Activated CD4-positive, alpha-beta T cell treated with anti-CD3 and anti-CD28 coated beads, Interleukin-2, amount 10 ng/mL, durations not matched to agents 24 days and 14 days (primary cell): ENCODE measurements around the gene MTX1. TPM values are rescaled to one million over a fixed set of nuclear protein-coding genes. Genes with fewer than 3 reads are reported as not detected.
"Not testable (repeated sequence)": the region's sequence is repeated elsewhere in the genome, so short reads cannot be mapped to it uniquely, and the experiment has no call there.

ENCODE experiments used
- DNase-seq: peaks from one replicate; pipeline ENCODE4 v3.0.0; 2022
- H3K27ac Mint-ChIP-seq: one replicate; pipeline ENCODE4 v1.8.0; 2022; ENCODE audit warnings: mild to moderate bottlenecking, mixed read lengths
- H3K27me3 Mint-ChIP-seq: one replicate; pipeline ENCODE4 v1.8.0; 2022; ENCODE audit warnings: mixed read lengths
- H3K36me3 Mint-ChIP-seq: one replicate; pipeline ENCODE4 v1.8.0; 2022; ENCODE audit warnings: low read depth, mild to moderate bottlenecking, mixed read lengths
- H3K4me1 Mint-ChIP-seq: one replicate; pipeline ENCODE4 v1.8.0; 2021; ENCODE audit warnings: mixed read lengths
- H3K4me3 Mint-ChIP-seq: one replicate; pipeline ENCODE4 v1.8.0; 2022; ENCODE audit warnings: mild to moderate bottlenecking, moderate library complexity, mixed read lengths
- H3K9me3 Mint-ChIP-seq: one replicate; pipeline ENCODE4 v1.8.0; 2021; ENCODE audit warnings: mixed read lengths
- intact Hi-C: fragments of 100-400 bp; cut with micrococcal nuclease; formaldehyde crosslinking; loops from one replicate; pipeline ENCODE4 v1.15.1; 2023
- total RNA-seq: library from RNA; stranded (reverse); gene quantifications from 2 replicates; pipeline ENCODE4 v1.2.3, GENCODE V29; 2022

Gene MTX1
- total RNA-seq, 1 donor from 2014 or later, result 64.7 TPM

DNA sequence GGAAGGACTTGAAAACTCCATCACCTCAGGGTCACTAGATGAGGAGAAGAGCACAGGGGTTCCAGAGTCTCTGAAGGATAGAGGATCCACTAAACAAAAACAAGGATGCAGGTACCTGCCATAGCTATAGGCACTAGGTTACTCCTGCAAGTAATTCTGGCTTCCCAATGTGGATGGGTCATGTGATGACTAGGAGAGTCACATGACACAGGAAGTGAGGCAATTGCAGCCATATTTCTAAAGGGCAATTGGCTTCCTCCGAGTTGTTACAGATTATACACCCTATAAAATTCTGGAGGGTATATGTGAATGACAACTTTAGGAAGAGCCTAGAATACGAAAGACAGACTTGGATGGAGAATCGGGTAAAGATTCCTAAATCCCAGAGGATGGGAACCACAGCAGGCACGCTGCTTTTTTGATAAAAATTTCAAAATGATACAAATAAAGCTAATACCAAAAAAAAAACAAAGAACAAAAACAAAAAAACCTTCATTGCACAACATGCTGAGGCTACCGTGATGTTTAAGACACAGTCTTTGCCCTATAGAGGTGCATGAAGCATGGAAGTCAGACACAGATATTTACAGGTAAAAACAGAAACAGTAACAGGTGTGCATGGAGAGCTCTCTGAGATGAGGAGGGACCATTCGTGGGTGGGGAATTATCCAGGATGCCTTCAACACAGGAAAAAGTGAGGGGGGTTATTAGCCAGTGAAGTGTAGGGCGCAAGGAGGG is 10.5 kb downstream of the MTX1 start:
- Mint-ChIP-seq H3K4me3 (peak overlapping the region; percentile 51), H3K27ac (peak overlapping the region; percentile 85), H3K36me3 (peaks cover 11% of the 10 kb centered on the region), H3K4me1 (peaks cover 24% of the 10 kb centered on the region), H3K27me3 (no peaks in the 10 kb centered on the region), H3K9me3 (no peaks in the 10 kb centered on the region)
- DNase-seq, result peak; percentile 84
- intact Hi-C loops, result loop anchor here (1.0 to 2.0 kb wide), 2 partner anchors 8 to 22 kb away; a partner anchor contains a TSS

DNA sequence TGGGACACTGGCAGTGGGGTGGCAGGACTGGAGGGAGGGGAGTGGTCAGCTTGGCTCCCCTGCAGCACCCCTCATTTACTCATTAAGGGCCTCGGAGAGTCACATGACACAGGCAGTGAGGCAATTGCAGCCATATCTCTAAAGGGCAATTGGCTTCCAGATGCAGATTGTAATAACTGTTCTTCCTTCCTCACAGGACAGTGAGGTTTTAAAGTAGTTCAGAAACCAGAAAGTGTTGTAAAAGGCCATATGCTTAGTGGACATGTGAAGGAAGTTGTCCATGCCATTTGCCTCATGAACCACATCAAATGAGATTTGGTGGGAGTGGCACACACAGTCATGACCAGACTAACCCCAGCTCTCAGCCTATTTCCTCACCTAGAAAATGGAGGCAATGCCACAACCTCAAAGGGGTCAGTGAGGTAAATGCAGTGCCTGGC is 11.1 kb downstream of the MTX1 start:
- Mint-ChIP-seq H3K4me3 (peak overlapping the region; percentile 51), H3K36me3 (peaks cover 15% of the 10 kb centered on the region), H3K27ac (peak overlapping the region; percentile 85), H3K9me3 (no peaks in the 10 kb centered on the region), H3K4me1 (peaks cover 26% of the 10 kb centered on the region), H3K27me3 (no peaks in the 10 kb centered on the region)
- peak; percentile 72 for DNase-seq
- intact Hi-C loops, result loop anchor here (1.0 to 2.0 kb wide), 2 partner anchors 8 to 21 kb away; a partner anchor contains a TSS

DNA sequence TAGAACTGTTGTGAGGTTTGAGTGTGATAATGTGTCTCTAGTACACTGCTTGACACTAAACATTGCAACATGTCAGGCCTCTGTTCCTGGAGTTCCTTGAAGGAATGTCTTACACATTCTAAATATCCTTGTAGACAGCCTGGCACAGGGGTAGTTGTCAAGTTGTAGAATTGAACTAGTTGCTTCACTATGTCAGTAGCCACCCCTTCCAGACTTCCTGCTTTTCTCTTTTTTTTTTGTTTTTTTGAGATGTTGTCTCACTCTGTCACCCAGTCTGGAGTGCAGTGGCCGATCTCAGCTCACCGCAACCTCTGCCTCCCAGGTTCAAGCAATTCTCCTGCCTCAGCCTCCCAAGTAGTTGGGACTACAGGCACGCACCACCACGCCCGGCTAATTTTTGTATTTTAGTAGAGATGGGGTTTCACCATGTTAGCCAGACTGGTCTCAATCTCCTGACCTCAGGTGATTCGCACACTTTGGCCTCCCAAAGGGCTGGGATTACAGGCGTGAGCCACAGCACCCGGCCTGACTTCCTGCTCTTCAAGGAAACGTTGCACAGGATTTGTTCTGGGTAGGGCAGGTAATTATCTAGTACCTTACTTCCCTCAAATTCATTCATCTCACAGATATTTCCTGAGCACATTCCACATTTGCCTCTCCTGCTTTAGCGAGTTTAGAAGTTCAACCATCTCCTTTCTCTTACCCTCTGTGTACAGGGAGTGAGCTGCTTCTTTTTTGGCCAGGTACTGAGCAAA is 11.9 kb downstream of the MTX1 start:
- H3K9me3 Mint-ChIP-seq, H3K4me3 Mint-ChIP-seq, intact Hi-C loops, DNase-seq, H3K27me3 Mint-ChIP-seq: not testable (repeated sequence)
- Mint-ChIP-seq H3K27ac (peak overlapping the region; percentile 20), H3K4me1 (peaks cover 23% of the 10 kb centered on the region), H3K36me3 (peaks cover 12% of the 10 kb centered on the region)

DNA sequence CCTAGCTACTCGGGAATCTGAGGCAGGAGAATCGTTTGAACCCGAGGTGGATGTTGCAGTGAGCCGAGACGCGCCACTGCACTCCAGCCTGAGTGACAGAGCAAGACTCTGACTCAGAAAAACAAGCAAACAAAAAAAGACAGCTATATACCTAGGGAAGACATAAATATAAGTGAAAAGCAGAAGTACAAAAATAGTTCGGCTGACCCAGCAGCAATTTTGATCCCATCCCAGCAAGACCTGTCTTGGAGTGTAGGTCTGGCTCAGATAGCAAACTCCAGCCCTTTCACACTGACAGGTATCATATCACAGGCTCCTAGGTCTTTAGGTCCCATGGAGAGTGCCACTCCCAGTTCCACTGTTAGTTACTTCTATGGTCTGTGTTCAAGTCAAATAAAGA is 14.6 kb downstream of the MTX1 start:
- Mint-ChIP-seq H3K36me3 (peaks cover 14% of the 10 kb centered on the region), H3K4me3 (no peak overlapping the region), H3K4me1 (peaks cover 40% of the 10 kb centered on the region), H3K27ac (no peak overlapping the region), H3K27me3 (no peaks in the 10 kb centered on the region), H3K9me3 (no peaks in the 10 kb centered on the region)
- no peak for DNase-seq
- intact Hi-C loops, result no loop called here

- H3K27me3 Mint-ChIP-seq, intact Hi-C loops, DNase-seq, H3K9me3 Mint-ChIP-seq: not testable (repeated sequence)
- Mint-ChIP-seq H3K36me3 (peaks cover 12% of the 10 kb centered on the region), H3K27ac (peak overlapping the region; percentile 88), H3K4me1 (peaks cover 27% of the 10 kb centered on the region), H3K4me3 (peak overlapping the region; percentile 88)
Measured at GRCh38 chr1:155225404-155225759, 16.9 kb downstream of the MTX1 start.

- DNase-seq, result peak; percentile 94
- Mint-ChIP-seq H3K27me3 (no peaks in the 10 kb centered on the region), H3K9me3 (no peaks in the 10 kb centered on the region), H3K4me3 (peak overlapping the region; percentile 88), H3K36me3 (peaks cover 12% of the 10 kb centered on the region), H3K4me1 (peaks cover 26% of the 10 kb centered on the region), H3K27ac (peak overlapping the region; percentile 88)
- intact Hi-C loops, result loop anchor here (1.0 kb wide), 2 partner anchors 18 to 50 kb away; partner anchors contain the start of gene MTX1
Measured at GRCh38 chr1:155226188-155226909, 17.9 kb downstream of the MTX1 start.

- intact Hi-C loops, result loop anchor here (1.0 kb wide), 6 partner anchors 8 to 51 kb away; partner anchors contain the start of genes ENTREP3 and MTX1
- Mint-ChIP-seq H3K4me1 (peaks cover 26% of the 10 kb centered on the region), H3K9me3 (no peaks in the 10 kb centered on the region), H3K27me3 (no peaks in the 10 kb centered on the region), H3K27ac (peak overlapping the region; percentile 88), H3K4me3 (peak overlapping the region; percentile 88), H3K36me3 (peaks cover 12% of the 10 kb centered on the region)
- no peak for DNase-seq
Measured at GRCh38 chr1:155226910-155227260, 18.4 kb downstream of the MTX1 start.

GRCh38 chr1:155227261-155228095 is 19.0 kb downstream of the MTX1 start:
- DNase-seq, result peak; percentile 99
- no peaks in the 10 kb centered on the region for H3K27me3 Mint-ChIP-seq
- H3K9me3 Mint-ChIP-seq, result no peaks in the 10 kb centered on the region
- intact Hi-C loops, result loop anchor here (1.0 kb wide), 4 partner anchors 8 to 33 kb away; partner anchors contain the start of gene ENTREP3
- peak overlapping the region; percentile 88 for H3K4me3 Mint-ChIP-seq
- peak overlapping the region; percentile 88 for H3K27ac Mint-ChIP-seq
- H3K36me3 Mint-ChIP-seq, result peaks cover 12% of the 10 kb centered on the region
- peaks cover 26% of the 10 kb centered on the region for H3K4me1 Mint-ChIP-seq

DNA sequence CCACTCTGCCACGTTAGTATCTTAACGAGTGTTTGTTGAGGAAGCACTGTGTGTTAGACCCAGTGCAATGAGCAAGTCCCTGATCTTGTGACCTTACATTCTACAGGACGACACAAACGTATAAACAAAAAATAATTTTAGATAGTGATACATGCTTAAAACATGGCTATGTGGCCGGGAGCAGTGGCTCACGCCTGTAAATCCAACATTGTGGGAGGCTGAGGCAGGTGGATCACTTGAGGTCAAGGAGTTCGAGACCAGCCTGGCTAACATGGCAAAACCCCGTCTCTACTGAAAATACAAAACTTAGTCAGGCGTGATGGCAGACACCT is 19.6 kb downstream of the MTX1 start:
- no peak for DNase-seq
- intact Hi-C loops, result no loop called here
- Mint-ChIP-seq H3K27ac (peak overlapping the region; percentile 88), H3K27me3 (no peaks in the 10 kb centered on the region), H3K36me3 (peaks cover 12% of the 10 kb centered on the region), H3K9me3 (no peaks in the 10 kb centered on the region), H3K4me3 (peak overlapping the region; percentile 88), H3K4me1 (peaks cover 26% of the 10 kb centered on the region)

DNA sequence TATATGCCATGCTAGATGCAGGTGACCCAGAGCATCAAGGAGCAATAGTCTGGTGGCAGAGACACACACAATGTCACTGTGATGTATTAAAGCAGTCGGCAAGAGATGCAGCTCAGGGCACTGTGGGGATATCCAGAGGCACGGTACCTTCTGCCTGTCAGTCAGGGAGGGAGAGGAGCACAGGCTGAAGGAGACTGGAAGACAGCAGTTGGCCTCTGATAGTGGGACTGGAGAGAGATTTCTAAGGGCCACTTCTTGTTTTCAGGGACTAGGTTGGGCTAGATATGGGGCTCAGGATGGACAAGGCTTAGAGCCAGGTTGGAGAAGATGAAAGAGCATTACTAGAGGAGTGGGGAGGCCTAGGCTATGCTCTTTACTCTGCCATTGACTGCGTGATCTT is 22.8 kb downstream of the MTX1 start:
- H3K4me1 Mint-ChIP-seq, result peaks cover 22% of the 10 kb centered on the region
- H3K9me3 Mint-ChIP-seq, H3K4me3 Mint-ChIP-seq, intact Hi-C loops, DNase-seq, H3K27ac Mint-ChIP-seq, H3K27me3 Mint-ChIP-seq: not testable (repeated sequence)
- H3K36me3 Mint-ChIP-seq, result peaks cover 12% of the 10 kb centered on the region

- peaks cover 16% of the 10 kb centered on the region for H3K36me3 Mint-ChIP-seq
- intact Hi-C loops, H3K27me3 Mint-ChIP-seq, H3K9me3 Mint-ChIP-seq, H3K4me3 Mint-ChIP-seq, H3K27ac Mint-ChIP-seq, DNase-seq: not testable (repeated sequence)
- peaks cover 20% of the 10 kb centered on the region for H3K4me1 Mint-ChIP-seq
Measured at GRCh38 chr1:155232001-155232978, 23.8 kb downstream of the MTX1 start.

DNA sequence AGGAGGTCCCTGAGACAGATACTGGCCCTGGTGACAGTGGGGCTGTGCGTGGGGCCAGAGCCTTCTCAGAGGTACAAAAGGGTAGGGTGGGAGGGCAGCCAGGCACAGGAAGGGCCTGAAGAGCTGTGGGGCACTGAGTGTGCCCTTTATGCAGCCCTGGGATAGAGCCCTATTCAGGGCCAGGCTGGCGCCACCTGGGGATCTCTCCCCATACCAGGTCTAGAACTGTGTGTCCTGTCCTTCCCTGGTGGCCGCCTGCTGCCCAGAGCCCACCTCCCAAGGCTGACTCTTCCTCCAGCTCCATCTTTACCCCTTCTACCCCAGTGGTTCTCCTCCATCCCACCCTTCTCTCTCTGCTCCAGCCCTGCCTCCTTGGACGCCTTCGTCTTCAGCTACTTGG is 25.0 kb downstream of the MTX1 start:
- H3K27ac Mint-ChIP-seq, H3K4me3 Mint-ChIP-seq, DNase-seq, H3K27me3 Mint-ChIP-seq, H3K9me3 Mint-ChIP-seq, intact Hi-C loops: not testable (repeated sequence)
- peaks cover 16% of the 10 kb centered on the region for H3K36me3 Mint-ChIP-seq
- peaks cover 13% of the 10 kb centered on the region for H3K4me1 Mint-ChIP-seq
